OCI-LY7 (cell line): Measurements from ENCODE around the gene SLC39A8.

Experiments
- CTCF ChIP-seq: fragments of 200-600 bp; sonication (generic); conservative IDR thresholded peaks from 2 replicates; pipeline ENCODE4 v1.5.1; 2014; ENCODE audit warnings: mild to moderate bottlenecking, antibody characterized with exemption, low read length, moderate library complexity, mixed read lengths
- EZH2phosphoT487 ChIP-seq: fragments of 200-600 bp; sonication (generic); IDR thresholded peaks from 2 replicates; pipeline ENCODE4 v1.6.1; 2018; ENCODE audit warnings: low read depth, borderline replicate concordance, mild to moderate bottlenecking, mixed run types, antibody characterized with exemption, low read length, moderate library complexity, mixed read lengths

GRCh38 chr4:102311912-102312311, 33.4 kb downstream of the SLC39A8 start:
- TF ChIP-seq CTCF (no peak), EZH2phosphoT487 (no peak)
